ENCODE measurements around the gene CEP162. TPM values are rescaled to one million over a fixed set of nuclear protein-coding genes. Genes with fewer than 3 reads are reported as not detected.

The CEP162 gene
- total RNA-seq, 2 experiments from 2014 or later: 2.6 to 2.8 TPM

DNA sequence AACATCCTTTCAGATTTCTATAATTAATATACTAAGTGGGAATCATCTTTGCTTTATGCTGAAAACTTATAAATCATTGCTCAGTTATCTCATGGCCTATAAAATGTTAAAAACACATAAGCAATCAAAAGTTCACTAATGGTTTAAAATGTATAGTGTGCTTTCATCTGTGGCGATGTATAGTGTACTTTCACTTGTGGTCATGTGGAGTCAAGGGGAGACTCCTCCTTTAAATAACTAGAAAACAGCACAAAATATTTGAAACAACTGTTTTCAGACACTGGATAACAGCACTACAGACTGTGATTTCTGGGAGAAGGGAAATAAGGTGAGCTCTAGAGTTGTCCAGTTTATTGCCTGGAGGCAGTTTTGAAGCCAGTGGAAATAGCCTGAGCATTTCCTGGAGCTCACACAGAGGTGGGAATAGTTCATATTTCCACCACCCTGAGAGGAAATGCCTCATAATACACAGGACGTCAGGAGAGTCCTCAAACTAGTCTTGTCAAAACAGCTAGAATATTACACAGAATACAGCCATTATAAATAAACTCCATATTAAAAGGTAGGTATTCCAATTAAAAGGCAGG lies 89.4 kb downstream of the CEP162 start:
- POLR2A ChIA-PET: no interaction called here
- no peak for ATAC-seq (ENCODE audit: poor library complexity)
- Mint-ChIP-seq H3K9me3 (no peaks in the 10 kb centered on the region), H3K4me3 (no peak overlapping the region), H3K27ac (no peak overlapping the region), H3K27me3 (no peaks in the 10 kb centered on the region), H3K36me3 (ENCODE audit: low read depth) (peaks cover 81% of the 10 kb centered on the region), H3K4me1 (ENCODE audit: low read depth) (no peaks in the 10 kb centered on the region)
- DNase-seq: no peak
- H3K9me3 ChIP-seq (ENCODE audit: control insufficient read depth in 1 of 2, insufficient read depth in 1 of 2, low read length in 2 of 2): peaks cover 0 to 13% of the 10 kb centered on the region in 2 experiments
- CTCF ChIA-PET: no interaction called here
- intact Hi-C loops (cut with DNase I, micrococcal nuclease): no loop called here
- H3K27me3 ChIP-seq (ENCODE audit: control insufficient read depth in 1 of 2, insufficient read depth in 2 of 2, low read length in 2 of 2): no peaks in the 10 kb centered on the region
- H3K4me1 ChIP-seq (ENCODE audit: insufficient read depth, low read length): no peaks in the 10 kb centered on the region
- no peak overlapping the region for H3K27ac ChIP-seq (ENCODE audit: low read depth in 1 of 2, low read length in 2 of 2)
- no peak overlapping the region for H3K4me3 ChIP-seq (ENCODE audit: low read length)
- TF ChIP-seq, protein P1, sequence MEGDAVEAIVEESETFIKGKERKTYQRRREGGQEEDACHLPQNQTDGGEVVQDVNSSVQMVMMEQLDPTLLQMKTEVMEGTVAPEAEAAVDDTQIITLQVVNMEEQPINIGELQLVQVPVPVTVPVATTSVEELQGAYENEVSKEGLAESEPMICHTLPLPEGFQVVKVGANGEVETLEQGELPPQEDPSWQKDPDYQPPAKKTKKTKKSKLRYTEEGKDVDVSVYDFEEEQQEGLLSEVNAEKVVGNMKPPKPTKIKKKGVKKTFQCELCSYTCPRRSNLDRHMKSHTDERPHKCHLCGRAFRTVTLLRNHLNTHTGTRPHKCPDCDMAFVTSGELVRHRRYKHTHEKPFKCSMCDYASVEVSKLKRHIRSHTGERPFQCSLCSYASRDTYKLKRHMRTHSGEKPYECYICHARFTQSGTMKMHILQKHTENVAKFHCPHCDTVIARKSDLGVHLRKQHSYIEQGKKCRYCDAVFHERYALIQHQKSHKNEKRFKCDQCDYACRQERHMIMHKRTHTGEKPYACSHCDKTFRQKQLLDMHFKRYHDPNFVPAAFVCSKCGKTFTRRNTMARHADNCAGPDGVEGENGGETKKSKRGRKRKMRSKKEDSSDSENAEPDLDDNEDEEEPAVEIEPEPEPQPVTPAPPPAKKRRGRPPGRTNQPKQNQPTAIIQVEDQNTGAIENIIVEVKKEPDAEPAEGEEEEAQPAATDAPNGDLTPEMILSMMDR (IDR thresholded peaks at IDR 0.05): no peak
- peaks cover 19% of the 10 kb centered on the region for H3K36me3 ChIP-seq (ENCODE audit: insufficient read depth, low read length)

DNA sequence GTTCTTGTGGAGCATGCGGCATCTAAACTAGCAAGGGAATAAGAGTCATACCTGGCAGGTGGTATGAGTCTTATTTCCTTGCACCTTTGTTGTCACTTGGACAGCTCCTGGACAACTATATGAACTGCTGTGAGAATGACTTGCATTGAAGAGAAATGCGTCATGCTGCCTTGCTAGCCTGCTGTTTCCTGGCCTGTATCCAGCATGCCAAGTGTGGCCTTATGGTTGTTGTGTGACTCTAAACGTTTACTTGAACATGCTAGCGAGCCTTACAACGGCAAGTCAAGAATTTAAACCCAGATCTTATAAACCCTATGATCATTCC lies 90.4 kb downstream of the CEP162 start:
- H3K9me3 Mint-ChIP-seq: no peaks in the 10 kb centered on the region
- intact Hi-C loops (cut with DNase I, micrococcal nuclease): no loop called here
- no peaks in the 10 kb centered on the region for H3K27me3 Mint-ChIP-seq
- DNase-seq (no peak), ATAC-seq (ENCODE audit: poor library complexity) (no peak)
- H3K9me3 ChIP-seq (ENCODE audit: control insufficient read depth in 1 of 2, insufficient read depth in 1 of 2, low read length in 2 of 2): peaks cover 0 to 13% of the 10 kb centered on the region in 2 experiments
- TF ChIP-seq, protein P1 (IDR thresholded peaks at IDR 0.05): no peak
- peaks cover 82% of the 10 kb centered on the region for H3K36me3 Mint-ChIP-seq (ENCODE audit: low read depth)
- no peak overlapping the region for H3K27ac ChIP-seq (ENCODE audit: low read depth in 1 of 2, low read length in 2 of 2)
- no peak overlapping the region for H3K27ac Mint-ChIP-seq
- H3K4me1 Mint-ChIP-seq (ENCODE audit: low read depth): no peaks in the 10 kb centered on the region
- ChIA-PET POLR2A (no interaction called here), CTCF (no interaction called here)
- peaks cover 19% of the 10 kb centered on the region for H3K36me3 ChIP-seq (ENCODE audit: insufficient read depth, low read length)
- H3K4me3 Mint-ChIP-seq: no peak overlapping the region
- no peaks in the 10 kb centered on the region for H3K4me1 ChIP-seq (ENCODE audit: insufficient read depth, low read length)
- H3K4me3 ChIP-seq (ENCODE audit: low read length): no peak overlapping the region
- no peaks in the 10 kb centered on the region for H3K27me3 ChIP-seq (ENCODE audit: control insufficient read depth in 1 of 2, insufficient read depth in 2 of 2, low read length in 2 of 2)

DNA sequence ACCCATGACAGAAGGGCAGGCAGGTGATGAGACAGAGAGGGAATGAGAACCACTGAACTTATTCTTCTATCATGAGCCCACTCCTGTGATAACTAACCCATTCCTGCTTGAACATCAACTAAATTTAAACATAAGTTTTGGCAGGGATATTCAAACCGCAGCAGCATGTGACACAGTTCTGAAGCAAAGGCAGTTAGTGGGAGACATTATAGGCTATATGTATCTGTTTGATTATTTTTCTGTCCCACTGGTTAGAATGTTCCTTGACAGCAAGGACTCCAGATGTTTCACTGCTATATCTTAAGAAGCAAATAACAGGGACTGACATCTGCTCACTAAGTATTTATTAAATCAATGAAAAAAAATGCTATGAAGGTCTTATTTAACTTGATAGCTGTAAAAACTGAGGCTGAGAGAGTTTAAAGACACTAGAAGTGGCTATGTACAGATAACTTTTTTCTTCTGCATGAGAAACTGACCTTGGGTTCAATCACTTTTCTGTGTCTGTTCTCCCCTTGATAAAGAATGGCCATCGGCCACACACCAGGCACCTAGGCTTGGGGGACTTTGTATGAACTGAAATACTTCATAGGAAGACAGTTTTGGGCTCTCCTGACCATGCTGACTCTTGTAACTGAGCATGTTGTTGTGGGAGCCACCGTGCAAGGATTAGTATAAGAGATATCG lies 90.9 kb downstream of the CEP162 start:
- peaks cover 19% of the 10 kb centered on the region for H3K36me3 ChIP-seq (ENCODE audit: insufficient read depth, low read length)
- H3K9me3 Mint-ChIP-seq: no peaks in the 10 kb centered on the region
- no peaks in the 10 kb centered on the region for H3K4me1 Mint-ChIP-seq (ENCODE audit: low read depth)
- no peak for DNase-seq
- ChIA-PET POLR2A (no interaction called here), CTCF (no interaction called here)
- H3K36me3 Mint-ChIP-seq (ENCODE audit: low read depth): peaks cover 77% of the 10 kb centered on the region
- TF ChIP-seq, protein P1 (IDR thresholded peaks at IDR 0.05): no peak
- H3K4me3 ChIP-seq (ENCODE audit: low read length): no peak overlapping the region
- no peak overlapping the region for H3K27ac ChIP-seq (ENCODE audit: low read depth in 1 of 2, low read length in 2 of 2)
- intact Hi-C loops (cut with DNase I, micrococcal nuclease): no loop called here
- no peak overlapping the region for H3K4me3 Mint-ChIP-seq
- H3K27me3 Mint-ChIP-seq: no peaks in the 10 kb centered on the region
- H3K27ac Mint-ChIP-seq: no peak overlapping the region
- no peaks in the 10 kb centered on the region for H3K27me3 ChIP-seq (ENCODE audit: control insufficient read depth in 1 of 2, insufficient read depth in 2 of 2, low read length in 2 of 2)
- ATAC-seq (ENCODE audit: poor library complexity): no peak
- H3K9me3 ChIP-seq (ENCODE audit: control insufficient read depth in 1 of 2, insufficient read depth in 1 of 2, low read length in 2 of 2): peaks cover 0 to 13% of the 10 kb centered on the region in 2 experiments
- no peaks in the 10 kb centered on the region for H3K4me1 ChIP-seq (ENCODE audit: insufficient read depth, low read length)
